ENCODE measurements around the gene CBX4. TPM values are rescaled to one million over a fixed set of nuclear protein-coding genes. Genes with fewer than 3 reads are reported as not detected.

CBX4 gene
- total RNA-seq: 10 to 100 TPM in 1 of 2 experiments, 1 to 10 TPM in 1; 9.8 to 12.2 TPM
- polyA plus RNA-seq: 12.1 TPM

- Histone ChIP-seq H3K9me3 (ENCODE audit: low read length) (no peaks in the 10 kb centered on the region), H3K4me1 (ENCODE audit: insufficient read depth, low read length) (peaks cover 67% of the 10 kb centered on the region), H3K27me3 (ENCODE audit: insufficient read depth, low read length, poor library complexity, severe bottlenecking) (peaks cover 44% of the 10 kb centered on the region), H3K4me3 (ENCODE audit: low read length) (peak within 1 kb of the TSS; percentile 85), H3K36me3 (ENCODE audit: insufficient read depth, low read length) (peaks cover 5% of the 10 kb centered on the region), H3K27ac (ENCODE audit: low read depth, low read length) (peak within 1 kb of the TSS; percentile 89)
- Mint-ChIP-seq H3K36me3 (peaks cover 0 to 28% (median 1%) of the 10 kb centered on the region in 3 donors), H3K9me3 (no peaks in the 10 kb centered on the region), H3K4me1 (peaks cover 32 to 71% (median 40%) of the 10 kb centered on the region in 3 donors), H3K27me3 (peaks cover 33 to 35% of the 10 kb centered on the region in 2 donors), H3K27ac (peak within 1 kb of the TSS; percentile 88 to 100 (median 96)), H3K4me3 (peak within 1 kb of the TSS; percentile 94 to 100 (median 97))
- peak; percentile 82 to 94 (median 88) for DNase-seq
- POLR2A ChIA-PET: interaction anchor here (0.7 to 9.3 kb wide), 9 partner anchors 9 to 157 kb away, joined by 3 to 79 read pairs (median 6); partner anchors contain the start of gene CBX8
- CTCF ChIA-PET: interaction anchor here (0.7 to 3.6 kb wide), 11 partner anchors 13 to 262 kb away, joined by 3 to 23 read pairs (median 5); partner anchors contain the start of genes CBX8 and GAA
Observed at GRCh38 chr17:79839356-79840268, at the start of gene CBX4. Gene CBX4, minus strand, starts transcription at chr17:79839440. Its CDS starts 189 bp downstream, at chr17:79839251.

- no peak for DNase-seq
- H3K4me1 ChIP-seq (ENCODE audit: insufficient read depth, low read length): no peaks in the 10 kb centered on the region
- H3K36me3 Mint-ChIP-seq: no peaks in the 10 kb centered on the region
- H3K27ac Mint-ChIP-seq: no peak overlapping the region
- H3K4me1 Mint-ChIP-seq: no peaks in the 10 kb centered on the region
- no peaks in the 10 kb centered on the region for H3K36me3 ChIP-seq (ENCODE audit: insufficient read depth, low read length)
- no peak overlapping the region for H3K27ac ChIP-seq (ENCODE audit: low read depth, low read length)
- H3K27me3 Mint-ChIP-seq: peaks cover 38 to 73% of the 10 kb centered on the region in 2 donors
- ChIA-PET POLR2A (no interaction called here), CTCF (interaction anchor here (1.8 kb wide), 1 partner anchor 13 kb away, joined by 4 read pairs; no protein-coding TSS in a partner anchor)
- H3K4me3 ChIP-seq (ENCODE audit: low read length): no peak overlapping the region
- no peaks in the 10 kb centered on the region for H3K9me3 ChIP-seq (ENCODE audit: low read length)
- H3K27me3 ChIP-seq (ENCODE audit: insufficient read depth, low read length, poor library complexity, severe bottlenecking): peaks cover 22% of the 10 kb centered on the region
- H3K4me3 Mint-ChIP-seq: no peak overlapping the region
- H3K9me3 Mint-ChIP-seq: no peaks in the 10 kb centered on the region
Observed at GRCh38 chr17:79888009-79888540, 48.8 kb upstream of the CBX4 start.

DNA sequence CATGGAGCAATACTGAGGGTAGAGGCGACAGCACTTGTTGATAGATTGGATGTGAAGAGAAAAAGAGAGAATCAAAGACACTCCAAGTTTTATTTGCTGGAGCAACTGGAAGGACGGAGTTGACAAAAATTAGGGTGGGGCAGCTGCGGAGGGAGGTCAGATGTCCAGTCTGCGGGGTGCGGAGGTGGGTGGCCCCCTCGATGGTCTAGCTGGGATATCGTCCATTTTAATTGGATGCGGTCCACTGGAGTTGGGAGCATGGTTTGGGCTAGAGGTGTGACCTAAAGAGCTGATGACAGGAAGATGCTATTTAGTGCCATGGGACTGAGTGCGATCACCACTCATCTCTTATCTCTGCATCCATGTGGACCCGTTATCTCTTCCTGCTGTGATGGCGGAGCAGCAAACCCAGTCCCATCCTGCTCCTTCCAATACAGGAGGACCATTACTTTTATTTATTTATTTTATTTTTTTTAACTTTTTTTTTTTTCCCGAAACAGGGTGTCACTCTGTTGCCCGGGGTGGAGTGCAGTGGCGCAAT is 48.3 kb upstream of the CBX4 start:
- H3K4me3 Mint-ChIP-seq: no peak overlapping the region
- no peaks in the 10 kb centered on the region for H3K9me3 Mint-ChIP-seq
- Histone ChIP-seq H3K9me3 (ENCODE audit: low read length) (no peaks in the 10 kb centered on the region), H3K4me3 (ENCODE audit: low read length) (no peak overlapping the region), H3K27ac (ENCODE audit: low read depth, low read length) (no peak overlapping the region), H3K27me3 (ENCODE audit: insufficient read depth, low read length, poor library complexity, severe bottlenecking) (peaks cover 24% of the 10 kb centered on the region), H3K36me3 (ENCODE audit: insufficient read depth, low read length) (no peaks in the 10 kb centered on the region), H3K4me1 (ENCODE audit: insufficient read depth, low read length) (no peaks in the 10 kb centered on the region)
- no peak for DNase-seq
- H3K36me3 Mint-ChIP-seq: peaks cover 0 to 2% (median 0%) of the 10 kb centered on the region in 3 donors
- peaks cover 40 to 75% of the 10 kb centered on the region in 2 donors for H3K27me3 Mint-ChIP-seq
- no peaks in the 10 kb centered on the region for H3K4me1 Mint-ChIP-seq
- no peak overlapping the region for H3K27ac Mint-ChIP-seq
- POLR2A ChIA-PET: no interaction called here
- CTCF ChIA-PET: interaction anchor here (1.8 kb wide), 1 partner anchor 12 kb away, joined by 4 read pairs; no protein-coding TSS in a partner anchor

GRCh38 chr17:79883202-79883601 is 44.0 kb upstream of the CBX4 start:
- Mint-ChIP-seq H3K4me3 (no peak overlapping the region), H3K36me3 (peaks cover 0 to 3% (median 0%) of the 10 kb centered on the region in 3 donors), H3K27me3 (peaks cover 24 to 67% of the 10 kb centered on the region in 2 donors), H3K27ac (no peak overlapping the region), H3K9me3 (no peaks in the 10 kb centered on the region), H3K4me1 (no peaks in the 10 kb centered on the region)
- POLR2A ChIA-PET: no interaction called here
- H3K9me3 ChIP-seq (ENCODE audit: low read length): no peaks in the 10 kb centered on the region
- CTCF ChIA-PET: no interaction called here
- no peak overlapping the region for H3K27ac ChIP-seq (ENCODE audit: low read depth, low read length)
- peaks cover 10% of the 10 kb centered on the region for H3K27me3 ChIP-seq (ENCODE audit: insufficient read depth, low read length, poor library complexity, severe bottlenecking)
- H3K36me3 ChIP-seq (ENCODE audit: insufficient read depth, low read length): no peaks in the 10 kb centered on the region
- H3K4me1 ChIP-seq (ENCODE audit: insufficient read depth, low read length): no peaks in the 10 kb centered on the region
- no peak overlapping the region for H3K4me3 ChIP-seq (ENCODE audit: low read length)
- DNase-seq: no peak

- no peak for DNase-seq
- H3K27ac Mint-ChIP-seq: peak overlapping the region in 2 of 8 donors; percentile 15 to 47
- CTCF ChIA-PET: no interaction called here
Observed at GRCh38 chr17:79878329-79878947, 39.2 kb upstream of the CBX4 start.

GRCh38 chr17:79877041-79877440 is 37.8 kb upstream of the CBX4 start:
- H3K4me3 Mint-ChIP-seq: no peak overlapping the region
- H3K9me3 Mint-ChIP-seq: no peaks in the 10 kb centered on the region
- H3K4me3 ChIP-seq (ENCODE audit: low read length): no peak overlapping the region
- H3K4me1 ChIP-seq (ENCODE audit: insufficient read depth, low read length): no peaks in the 10 kb centered on the region
- no peaks in the 10 kb centered on the region for H3K9me3 ChIP-seq (ENCODE audit: low read length)
- ChIA-PET CTCF (interaction anchor here (0.9 kb wide), 1 partner anchor 102 kb away, joined by 3 read pairs; no protein-coding TSS in a partner anchor), POLR2A (no interaction called here)
- H3K27ac ChIP-seq (ENCODE audit: low read depth, low read length): no peak overlapping the region
- peaks cover 6 to 47% of the 10 kb centered on the region in 2 donors for H3K27me3 Mint-ChIP-seq
- H3K36me3 ChIP-seq (ENCODE audit: insufficient read depth, low read length): no peaks in the 10 kb centered on the region
- peaks cover 0 to 10% (median 1%) of the 10 kb centered on the region in 3 donors for H3K4me1 Mint-ChIP-seq
- no peak overlapping the region for H3K27ac Mint-ChIP-seq
- no peaks in the 10 kb centered on the region for H3K27me3 ChIP-seq (ENCODE audit: insufficient read depth, low read length, poor library complexity, severe bottlenecking)
- H3K36me3 Mint-ChIP-seq: no peaks in the 10 kb centered on the region
- no peak for DNase-seq

More at GRCh38 chr17:79878329-79878947, 39.2 kb upstream of the CBX4 start:
- Mint-ChIP-seq H3K27me3 (peaks cover 13 to 54% of the 10 kb centered on the region in 2 donors), H3K4me3 (no peak overlapping the region), H3K9me3 (no peaks in the 10 kb centered on the region), H3K36me3 (peaks cover 0 to 3% (median 0%) of the 10 kb centered on the region in 3 donors), H3K4me1 (peaks cover 0 to 5% (median 0%) of the 10 kb centered on the region in 3 donors)
- Histone ChIP-seq H3K27me3 (ENCODE audit: insufficient read depth, low read length, poor library complexity, severe bottlenecking) (peaks cover 6% of the 10 kb centered on the region), H3K9me3 (ENCODE audit: low read length) (no peaks in the 10 kb centered on the region), H3K27ac (ENCODE audit: low read depth, low read length) (no peak overlapping the region), H3K4me1 (ENCODE audit: insufficient read depth, low read length) (no peaks in the 10 kb centered on the region), H3K4me3 (ENCODE audit: low read length) (no peak overlapping the region), H3K36me3 (ENCODE audit: insufficient read depth, low read length) (no peaks in the 10 kb centered on the region)
- POLR2A ChIA-PET: no interaction called here

GRCh38 chr17:79875511-79875910 is 36.3 kb upstream of the CBX4 start:
- Mint-ChIP-seq H3K4me3 (no peak overlapping the region), H3K4me1 (peaks cover 0 to 10% (median 1%) of the 10 kb centered on the region in 3 donors), H3K27me3 (peaks cover 3 to 44% of the 10 kb centered on the region in 2 donors), H3K9me3 (no peaks in the 10 kb centered on the region), H3K27ac (no peak overlapping the region), H3K36me3 (no peaks in the 10 kb centered on the region)
- ChIA-PET POLR2A (no interaction called here), CTCF (interaction anchor here (1.7 to 1.8 kb wide), 2 partner anchors 12 to 18 kb away, joined by 4 to 6 read pairs; no protein-coding TSS in a partner anchor)
- Histone ChIP-seq H3K4me3 (ENCODE audit: low read length) (no peak overlapping the region), H3K9me3 (ENCODE audit: low read length) (no peaks in the 10 kb centered on the region), H3K27me3 (ENCODE audit: insufficient read depth, low read length, poor library complexity, severe bottlenecking) (no peaks in the 10 kb centered on the region), H3K27ac (ENCODE audit: low read depth, low read length) (no peak overlapping the region), H3K4me1 (ENCODE audit: insufficient read depth, low read length) (no peaks in the 10 kb centered on the region), H3K36me3 (ENCODE audit: insufficient read depth, low read length) (no peaks in the 10 kb centered on the region)
- DNase-seq: no peak
